Psoas muscle (tissue), 8 donors: ENCODE results near the gene TNFRSF25. TPM values are rescaled to one million over a fixed set of nuclear protein-coding genes. Genes with fewer than 3 reads are reported as not detected.

Experiments
- ATAC-seq, 4 donors: fragments of 200-7000 bp; cut with Tn5 transposase; one replicate each; pipeline ENCODE4 v1.9.1; 2020; ENCODE audit warnings: moderate library complexity in 3 of 4, mild to moderate bottlenecking in 2 of 4
- DNase-seq, 2 donors: peaks; one replicate each; pipeline ENCODE4 v3.0.0-alpha.2; 2020
- H3K27ac ChIP-seq: fragments of 200-600 bp; one replicate; pipeline ENCODE4 v1.8.0; 2022
- H3K27me3 ChIP-seq, 3 donors: fragments of 200-600 bp in 1 of 3; one replicate each; pipeline versions ENCODE4 v1.6.1 to v1.8.0; 2013 to 2022; ENCODE audit warnings: low read length in 2 of 3, mild to moderate bottlenecking in 2 of 3, moderate library complexity in 1 of 3; ENCODE audit not compliant: insufficient read depth in 3 of 3
- H3K36me3 ChIP-seq, 2 donors: fragments of 200-600 bp in 1 of 2; one replicate each; pipeline versions ENCODE4 v1.6.1 to v1.8.0; 2013 to 2022; ENCODE audit warnings: low read depth in 1 of 2, mild to moderate bottlenecking in 1 of 2, moderate library complexity in 1 of 2; ENCODE audit not compliant: insufficient read depth in 1 of 2
- H3K4me1 ChIP-seq: fragments of 200-600 bp; one replicate; pipeline ENCODE4 v1.8.0; 2022
- H3K4me3 ChIP-seq: fragments of 200-600 bp; one replicate; pipeline ENCODE4 v1.8.0; 2022; ENCODE audit warnings: mild to moderate bottlenecking
- H3K9me3 ChIP-seq: fragments of 200-600 bp; one replicate; pipeline ENCODE4 v1.8.0; 2022
- CTCF ChIP-seq: fragments of 200-600 bp; IDR thresholded peaks from one replicate; pipeline ENCODE4 v1.8.0; 2022; ENCODE audit warnings: antibody characterized with exemption
- WGBS, 3 donors: extraction: QIAGEN DNeasy Blood & Tissue Kit; methylation state at CpG; one replicate each; pipeline versions ENCODE4 v1.1.6 to v1.1.7; 2013; 5-methylcytosine and 5-hydroxymethylcytosine counted together
- intact Hi-C, 2 donors: fragments of 100-400 bp; cut with DNase I; formaldehyde crosslinking; loops; one replicate each; pipeline versions ENCODE4 v1.11.0 to v1.14.2; 2022
- polyA plus RNA-seq, 3 donors: library from polyadenylated mRNA; stranded (reverse); fragments of 200-250 nt; gene quantifications; one replicate each; pipeline ENCODE4 v1.2.3, GENCODE V29; 2013
- total RNA-seq, 4 donors: library from RNA; stranded (reverse); fragmentation: NEBNext Ultra II Directional in 2 of 4; extraction: Animal tissue kit (Norgen Biotek cat#: 25700) in 2 of 4; gene quantifications; one replicate each; pipeline versions ENCODE4 v1.2.1 to v1.2.4, GENCODE V29; 2021 to 2023
- donor health status: healthy with polysubstance abuse.
- donor health status: DM: no; HTN: no; CAD: no; lungs with moderate emphysema.
- donor health status: Bipolar disorder and iron deficiency.
- donor health status: healthy.
- donor health status: DM: yes; HTN: yes; CAD: no.
- donor health status: DM: no; HTN: no; CAD: no.
- donor health status: DM: no; HTN: no; CAD: no.
- donor health status: DM: yes; HTN: yes; CAD: no.

Gene TNFRSF25
- total and polyA plus RNA-seq, 7 donors, result 1.5 to 2.7 (median 1.9) TPM

- Histone ChIP-seq H3K36me3 (no peaks in the 10 kb centered on the region), H3K9me3 (no peaks in the 10 kb centered on the region), H3K4me1 (no peaks in the 10 kb centered on the region), H3K4me3 (no peak overlapping the region), H3K27me3 (peaks cover 0 to 57% (median 14%) of the 10 kb centered on the region in 3 donors), H3K27ac (no peak overlapping the region)
- DNase-seq (no peak), ATAC-seq (no peak)
- WGBS, 3 donors, result 83 to 85% (median 83%) methylated on average over 48 of the region's 48 CpGs
- no peak for TF ChIP-seq CTCF
- intact Hi-C loops, result no loop called here
Measured at GRCh38 chr1:6461538-6462411, 4.2 kb downstream of the TNFRSF25 start.

- Histone ChIP-seq H3K9me3 (no peaks in the 10 kb centered on the region), H3K4me1 (no peaks in the 10 kb centered on the region), H3K27ac (no peak overlapping the region), H3K27me3 (peaks cover 0 to 57% (median 15%) of the 10 kb centered on the region in 3 donors), H3K4me3 (peak overlapping the region; percentile 11), H3K36me3 (no peaks in the 10 kb centered on the region)
- intact Hi-C loops, result no loop called here
- DNase-seq (no peak), ATAC-seq (no peak)
- TF ChIP-seq CTCF, result no peak
- 74 to 77% (median 75%) methylated on average over 30 to 40 of the region's 40 CpGs for WGBS, 3 donors
Measured at GRCh38 chr1:6461051-6461530, 4.9 kb downstream of the TNFRSF25 start.

- DNase-seq, result no peak
- no peak for TF ChIP-seq CTCF
- Histone ChIP-seq H3K9me3 (no peaks in the 10 kb centered on the region), H3K27ac (no peak overlapping the region), H3K4me3 (peak overlapping the region; percentile 11), H3K4me1 (no peaks in the 10 kb centered on the region), H3K36me3 (no peaks in the 10 kb centered on the region), H3K27me3 (peaks cover 0 to 59% (median 13%) of the 10 kb centered on the region in 3 donors)
- WGBS, 3 donors, result 30 to 33% (median 33%) methylated on average over 39 of the region's 39 CpGs
- no peak for ATAC-seq
- intact Hi-C loops, result loop anchor here in 1 of 2 donors (1.0 kb wide), 1 partner anchor 13 kb away; no protein-coding TSS in a partner anchor
Measured at GRCh38 chr1:6460301-6461050, 5.5 kb downstream of the TNFRSF25 start.

GRCh38 chr1:6459850-6460265, 6.1 kb downstream of the TNFRSF25 start:
- DNase-seq, result no peak
- intact Hi-C loops, result loop anchor here in 1 of 2 donors (1.0 kb wide), 1 partner anchor 13 kb away; no protein-coding TSS in a partner anchor

More at GRCh38 chr1:6459850-6460265, 6.1 kb downstream of the TNFRSF25 start:
- 15 to 19% (median 16%) methylated on average over 16 to 18 of the region's 18 CpGs for WGBS, 3 donors
- Histone ChIP-seq H3K27ac (no peak overlapping the region), H3K9me3 (no peaks in the 10 kb centered on the region), H3K27me3 (peaks cover 0 to 62% (median 16%) of the 10 kb centered on the region in 3 donors), H3K36me3 (no peaks in the 10 kb centered on the region), H3K4me1 (no peaks in the 10 kb centered on the region), H3K4me3 (no peak overlapping the region)
- no peak for ATAC-seq
- no peak for TF ChIP-seq CTCF
